ENCODE results near the gene FLNB. TPM values are rescaled to one million over a fixed set of nuclear protein-coding genes. Genes with fewer than 3 reads are reported as not detected.
"Not testable (repeated sequence)": the region's sequence is repeated elsewhere in the genome, so short reads cannot be mapped to it uniquely, and the experiment has no call there.

The FLNB gene
- total and polyA plus RNA-seq, 10 of the 15 experiments (the other 5 are each of a cell fraction or from before 2014, with no cell fraction given), result 13.6 to 51.8 (median 26.4) TPM

- RAD21 ChIA-PET (ENCODE audit: unreplicated experiment); H3K4me2 ChIP-seq (ENCODE audit: control insufficient read depth, insufficient read depth); ATAC-seq; H4K20me1 ChIP-seq (ENCODE audit: control insufficient read depth, insufficient read depth); H3K4me1 ChIP-seq (ENCODE audit: control insufficient read depth, insufficient read depth, low read length); H3K9ac ChIP-seq (ENCODE audit: control insufficient read depth, insufficient read depth, low read length); H2AFZ ChIP-seq (ENCODE audit: control insufficient read depth, low read depth, low read length); H3K4me3 ChIP-seq; H3K9me3 ChIP-seq (replicated peaks; ENCODE audit: control insufficient read depth, insufficient read depth, low read length); DNase-seq (ENCODE audit: low read depth, low spot score); in situ Hi-C loops (cut with MboI); H3K27ac ChIP-seq (ENCODE audit: control insufficient read depth, insufficient read depth); H3K27me3 ChIP-seq (replicated peaks in 1 of 2; ENCODE audit: control insufficient read depth in 2 of 2, insufficient read depth in 2 of 2, low read length in 1 of 2); H3K79me2 ChIP-seq (ENCODE audit: control insufficient read depth, insufficient read depth, low read length); BruUV-seq (replicated peaks); intact Hi-C loops (cut with micrococcal nuclease; ENCODE audit: unreplicated experiment); H3K36me3 ChIP-seq (ENCODE audit: control insufficient read depth in 2 of 2, insufficient read depth in 2 of 2, low read length in 1 of 2); FAIRE-seq: not testable (repeated sequence)
- CTCF ChIA-PET, result interaction anchor here (1.2 kb wide), 1 partner anchor 177 kb away, joined by 3 read pairs; no protein-coding TSS in a partner anchor
- WGBS (ENCODE audit: insufficient coverage, insufficient replicate concordance, low lambda C conversion rate, missing lambda C conversion rate), result 56% methylated on average over 8 of the region's 8 CpGs
- SMC1A ChIA-PET (ENCODE audit: uncharacterized antibody, unreplicated experiment), result interaction anchor here (1.3 to 1.9 kb wide), 2 partner anchors 9 to 24 kb away, joined by 3 to 7 read pairs; no protein-coding TSS in a partner anchor
- POLR2A ChIA-PET, result interaction anchor here (0.7 to 0.9 kb wide), 2 partner anchors 8 to 191 kb away, joined by 3 to 4 read pairs; no protein-coding TSS in a partner anchor
Observed at GRCh38 chr3:57989198-57989597, 19.0 kb upstream of the FLNB start.

- CTCF ChIA-PET, result no interaction called here
- no TSS peak for BruUV-seq (replicated peaks)
- RAD21 ChIA-PET (ENCODE audit: unreplicated experiment), result no interaction called here
- FAIRE-seq, result no peak
- Histone ChIP-seq H3K9me3 (replicated peaks; ENCODE audit: control insufficient read depth, insufficient read depth, low read length) (no peaks in the 10 kb centered on the region), H3K79me2 (ENCODE audit: control insufficient read depth, insufficient read depth, low read length) (no peaks in the 10 kb centered on the region), H3K27ac (ENCODE audit: control insufficient read depth, insufficient read depth) (no peak overlapping the region), H3K4me3 (no peak overlapping the region), H3K36me3 (ENCODE audit: control insufficient read depth in 2 of 2, insufficient read depth in 2 of 2, low read length in 1 of 2) (no peaks in the 10 kb centered on the region), H4K20me1 (ENCODE audit: control insufficient read depth, insufficient read depth) (no peaks in the 10 kb centered on the region), H3K4me2 (ENCODE audit: control insufficient read depth, insufficient read depth) (no peak overlapping the region), H3K9ac (ENCODE audit: control insufficient read depth, insufficient read depth, low read length) (no peak overlapping the region), H2AFZ (ENCODE audit: control insufficient read depth, low read depth, low read length) (no peak overlapping the region), H3K4me1 (ENCODE audit: control insufficient read depth, insufficient read depth, low read length) (peaks cover under 1% of the 10 kb centered on the region; the same call in 1 of the 2 replicates), H3K27me3 (replicated peaks in 1 of 2; ENCODE audit: control insufficient read depth in 2 of 2, insufficient read depth in 2 of 2, low read length in 1 of 2) (no peaks in the 10 kb centered on the region)
- POLR2A ChIA-PET, result interaction anchor here (0.7 to 0.9 kb wide), 2 partner anchors 8 to 191 kb away, joined by 3 to 4 read pairs; no protein-coding TSS in a partner anchor
- DNase-seq (ENCODE audit: low read depth, low spot score), result no peak
- SMC1A ChIA-PET (ENCODE audit: uncharacterized antibody, unreplicated experiment), result interaction anchor here (1.3 to 1.9 kb wide), 2 partner anchors 9 to 24 kb away, joined by 3 to 7 read pairs; no protein-coding TSS in a partner anchor
- intact Hi-C loops (cut with micrococcal nuclease; ENCODE audit: unreplicated experiment) (no loop called here), in situ Hi-C loops (cut with MboI) (no loop called here)
- TF ChIP-seq SMAD1 (IDR thresholded peaks at IDR 0.05; ENCODE audit: low read depth, partially characterized antibody) (no peak), EGR1 (IDR thresholded peaks at IDR 0.05; ENCODE audit: borderline replicate concordance in 1 of 2, low read depth in 2 of 2, low read length in 2 of 2) (no peak), RFX5 (IDR thresholded peaks at IDR 0.05; ENCODE audit: low read depth, low read length) (no peak), E4F1 (IDR thresholded peaks at IDR 0.05; ENCODE audit: borderline replicate concordance, partially characterized antibody) (no peak), BMI1 (IDR thresholded peaks at IDR 0.05; ENCODE audit: borderline replicate concordance) (no peak), NFYB (IDR thresholded peaks at IDR 0.05; ENCODE audit: insufficient read depth, low read depth, low read length) (no peak), ZNF622 (IDR thresholded peaks at IDR 0.05) (no peak)
- WGBS (ENCODE audit: insufficient coverage, insufficient replicate concordance, low lambda C conversion rate, missing lambda C conversion rate), result 89% methylated on average over 1 of the region's 1 CpG
- ATAC-seq, result no peak
Observed at GRCh38 chr3:57989646-57990045, 18.6 kb upstream of the FLNB start.

Measured in GM12878 (cell line).